GM11168 (cell line): ENCODE data around the gene RNF167.

Experiments
- in situ Hi-C: fragments of 300-500 bp; cut with MboI; formaldehyde crosslinking; loops from one replicate; pipeline ENCODE4 v1.12.0; 2022; ENCODE audit warnings: low sequenced_read_pairs; ENCODE audit not compliant: unreplicated experiment

RNF167 gene

DNA sequence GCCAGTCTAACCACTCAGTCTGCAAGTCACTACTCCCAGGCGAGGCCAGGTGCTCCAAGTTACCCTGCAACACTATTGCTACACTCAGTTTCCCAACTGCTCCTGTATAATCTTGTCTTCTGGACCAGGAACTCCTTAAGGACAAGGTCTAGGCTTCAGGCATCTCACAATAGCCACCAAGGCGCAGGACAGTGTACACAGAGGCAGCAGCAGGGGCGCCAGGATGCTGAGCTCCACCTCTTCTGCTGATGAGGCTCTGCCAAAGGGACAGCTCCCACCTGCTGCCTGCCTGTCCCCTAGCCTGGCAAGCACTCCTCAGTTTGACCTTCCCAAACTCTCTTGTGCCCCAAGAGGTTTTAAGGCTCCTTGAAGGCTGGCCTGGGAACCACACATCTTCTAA lies 3.6 kb upstream of the RNF167 start:
- in situ Hi-C loops: no loop called here

DNA sequence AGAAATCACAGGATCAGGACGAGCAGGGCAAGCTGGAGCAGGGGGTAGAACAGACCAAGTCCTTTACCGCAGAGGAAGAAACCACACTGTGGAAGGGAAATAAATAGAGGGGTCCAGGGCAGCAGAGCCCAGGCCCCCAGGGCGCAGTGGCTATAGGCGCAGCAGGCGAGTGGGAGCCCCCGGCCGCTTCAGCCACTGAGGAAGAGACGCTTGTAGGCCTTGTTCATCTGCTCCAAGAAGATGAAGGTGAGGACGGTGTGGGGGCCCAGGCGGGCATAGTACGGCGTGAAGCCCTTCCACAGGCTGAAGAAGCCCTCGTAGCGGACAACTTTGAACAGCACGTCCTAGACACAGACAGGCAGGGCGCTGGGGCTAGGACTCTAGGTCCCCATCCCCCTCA lies 2.5 kb upstream of the RNF167 start:
- in situ Hi-C loops: no loop called here

DNA sequence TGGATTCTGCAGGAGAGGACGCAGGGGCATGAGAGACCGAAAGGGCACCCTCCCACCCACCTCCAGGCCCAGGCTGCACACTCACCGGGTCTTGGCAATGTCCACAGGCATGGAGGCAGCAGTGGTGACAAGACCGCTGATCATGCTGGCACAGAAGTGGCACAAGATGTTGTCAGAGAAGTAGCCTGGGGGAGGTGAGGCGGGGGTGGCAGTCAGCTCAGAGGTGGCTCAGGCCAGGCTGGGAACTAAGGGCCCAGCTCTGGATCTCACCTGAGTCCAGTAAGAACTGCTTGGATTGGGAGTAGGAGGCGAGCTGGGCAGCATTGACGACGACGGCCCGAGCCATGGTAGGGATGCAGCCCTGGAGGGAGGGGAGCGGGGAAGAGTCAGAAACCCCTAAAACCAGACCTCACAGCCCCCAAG lies 2.0 kb upstream of the RNF167 start:
- in situ Hi-C loops: no loop called here

DNA sequence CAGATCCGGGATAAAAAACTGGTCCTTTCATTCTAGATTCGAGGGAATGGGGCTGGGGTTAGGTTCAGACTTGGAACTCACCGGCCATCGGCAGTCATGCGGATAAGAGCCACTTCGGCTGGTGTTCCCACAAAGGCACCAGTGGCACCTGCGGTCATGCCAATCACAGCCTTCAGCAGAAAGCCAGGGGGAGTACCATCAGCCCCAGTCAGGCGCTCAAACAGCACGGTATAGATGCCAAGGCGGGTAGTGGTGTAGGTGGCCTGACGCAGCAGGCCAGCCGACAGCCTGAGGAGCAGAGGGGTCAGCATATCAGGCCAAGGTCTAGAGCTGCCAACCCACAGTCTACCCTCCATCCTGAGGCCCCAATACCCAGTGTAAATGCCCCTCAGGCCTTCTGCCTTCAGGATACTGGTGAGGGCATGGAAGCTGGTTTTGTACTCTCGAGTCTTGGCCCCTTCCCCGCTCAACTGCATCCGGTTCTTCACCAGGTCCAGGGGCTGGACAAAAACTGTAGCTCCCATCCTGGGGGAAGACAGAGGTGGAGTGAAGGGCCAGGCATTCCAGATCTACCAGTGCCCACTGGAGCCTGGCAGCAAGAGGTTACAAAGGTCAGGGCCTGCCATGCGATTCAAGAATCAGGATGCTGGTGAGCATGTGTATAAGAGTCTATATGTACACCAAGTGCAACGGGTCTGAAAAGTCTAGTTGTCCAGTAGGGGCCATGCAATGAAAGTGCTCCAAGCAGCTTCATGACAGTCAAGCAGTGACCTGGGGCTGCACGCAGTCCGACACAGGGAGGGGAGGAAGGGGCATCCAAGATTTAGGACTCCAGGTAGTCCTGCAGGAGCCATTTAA lies 1.2 kb upstream of the RNF167 start:
- in situ Hi-C loops: no loop called here

DNA sequence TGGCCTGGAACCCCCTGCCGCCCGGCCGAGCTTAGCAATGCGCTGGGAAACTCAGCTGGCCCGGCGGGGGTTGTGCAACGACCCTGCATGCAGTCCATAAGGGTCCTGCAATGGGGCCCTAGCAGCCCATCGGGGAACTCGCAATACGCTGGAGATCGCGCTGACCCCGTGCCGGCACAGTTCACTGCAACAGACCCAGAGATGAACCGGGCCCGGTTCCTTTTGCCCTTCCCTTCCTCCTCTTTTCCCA lies 597 bp upstream of the RNF167 start:
- in situ Hi-C loops: no loop called here

DNA sequence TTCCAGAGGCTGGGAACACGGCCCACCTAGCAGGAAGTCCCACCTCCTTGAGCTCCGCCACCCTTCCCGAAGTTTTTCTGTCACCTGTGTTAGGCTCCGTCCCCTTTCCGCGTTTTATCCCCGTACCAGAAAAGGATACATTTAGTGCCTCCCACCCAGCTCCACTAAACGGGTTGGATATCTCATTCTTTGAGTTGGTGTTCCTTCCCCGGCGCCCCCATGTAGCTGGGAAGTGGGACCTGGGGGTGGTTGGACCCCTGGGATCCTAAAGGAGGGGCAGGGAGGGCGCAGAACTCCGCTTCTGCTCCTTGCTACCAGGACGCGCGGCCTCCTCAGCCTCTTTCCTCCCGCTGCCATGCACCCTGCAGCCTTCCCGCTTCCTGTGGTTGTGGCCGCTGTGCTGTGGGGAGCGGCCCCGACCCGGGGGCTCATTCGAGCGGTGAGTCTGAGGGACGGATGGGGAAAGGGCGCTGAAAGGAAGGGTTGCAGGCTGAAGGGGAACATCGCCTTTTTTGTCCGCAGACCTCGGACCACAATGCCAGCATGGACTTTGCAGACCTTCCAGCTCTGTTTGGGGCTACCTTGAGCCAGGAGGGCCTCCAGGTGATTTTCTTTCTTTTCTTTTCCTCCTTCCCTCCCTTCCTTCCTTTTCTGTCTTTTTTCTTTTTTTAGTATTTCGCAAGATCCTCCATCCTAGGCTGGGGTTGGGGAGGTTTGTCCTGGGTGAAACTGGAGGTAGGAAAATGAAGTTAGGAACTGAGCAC lies 669 bp downstream of the RNF167 start:
- in situ Hi-C loops: no loop called here

DNA sequence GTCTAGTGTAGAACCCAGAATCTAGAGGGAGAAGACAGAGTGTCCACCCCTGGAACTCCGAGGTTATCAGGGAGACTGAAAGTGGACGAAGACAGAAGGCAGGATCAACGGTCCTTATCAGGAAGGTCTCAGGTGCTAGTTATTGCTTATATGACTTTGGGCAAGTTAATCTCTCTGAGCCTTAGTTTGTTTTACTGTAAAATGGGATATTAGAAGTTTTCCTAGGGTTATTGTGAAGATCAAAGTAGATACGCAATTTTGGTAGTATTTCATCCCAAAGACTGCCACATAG lies 1.2 kb downstream of the RNF167 start:
- in situ Hi-C loops: no loop called here

DNA sequence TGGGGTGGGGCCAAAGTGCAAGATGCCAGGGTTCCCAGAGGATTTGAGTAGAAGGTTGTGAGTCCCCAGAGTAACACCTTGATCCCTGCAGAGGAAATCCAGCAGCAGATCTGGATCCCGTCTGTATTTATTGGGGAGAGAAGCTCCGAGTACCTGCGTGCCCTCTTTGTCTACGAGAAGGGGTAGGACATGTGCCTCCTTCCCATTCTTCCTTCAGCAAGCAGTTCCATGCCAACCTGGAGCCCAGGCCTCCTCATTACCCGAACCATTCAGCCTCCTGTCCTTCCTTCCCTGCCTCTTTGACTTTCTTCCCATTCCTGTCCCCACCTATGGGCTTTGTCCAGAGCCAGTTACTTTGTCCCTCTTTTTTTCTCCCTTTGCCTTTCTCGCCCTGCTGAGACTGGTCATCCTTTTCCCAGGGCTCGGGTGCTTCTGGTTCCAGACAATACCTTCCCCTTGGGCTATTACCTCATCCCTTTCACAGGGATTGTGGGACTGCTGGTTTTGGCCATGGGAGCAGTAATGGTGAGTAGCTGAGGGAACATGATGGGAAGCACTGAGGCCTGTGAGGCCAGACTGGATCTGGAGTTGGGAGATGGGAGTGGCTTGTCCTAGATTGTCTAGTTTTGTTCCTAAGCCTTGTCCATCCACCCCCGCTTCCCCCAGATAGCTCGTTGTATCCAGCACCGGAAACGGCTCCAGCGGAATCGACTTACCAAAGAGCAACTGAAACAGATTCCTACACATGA lies 2.9 kb downstream of the RNF167 start:
- in situ Hi-C loops: no loop called here

DNA sequence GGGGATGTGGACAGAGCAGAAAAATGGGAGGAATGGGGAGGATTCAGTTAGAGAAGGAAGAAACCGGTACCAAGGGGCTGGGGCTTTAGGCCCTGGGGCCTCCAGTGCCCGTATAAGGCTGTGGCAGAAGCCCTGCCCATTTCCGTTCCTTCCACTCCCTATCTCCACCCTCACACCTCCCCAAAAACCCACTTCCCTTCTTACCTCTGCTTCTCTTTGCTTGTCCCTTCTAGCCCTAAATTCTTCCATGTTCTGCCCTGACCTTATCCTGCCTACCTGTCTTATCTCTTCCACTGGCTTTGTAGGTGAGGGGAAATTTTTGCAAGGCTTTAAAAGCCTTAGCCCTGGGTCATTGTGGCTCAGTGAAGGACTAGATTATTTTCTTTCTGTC lies 4.1 kb downstream of the RNF167 start:
- in situ Hi-C loops: no loop called here

DNA sequence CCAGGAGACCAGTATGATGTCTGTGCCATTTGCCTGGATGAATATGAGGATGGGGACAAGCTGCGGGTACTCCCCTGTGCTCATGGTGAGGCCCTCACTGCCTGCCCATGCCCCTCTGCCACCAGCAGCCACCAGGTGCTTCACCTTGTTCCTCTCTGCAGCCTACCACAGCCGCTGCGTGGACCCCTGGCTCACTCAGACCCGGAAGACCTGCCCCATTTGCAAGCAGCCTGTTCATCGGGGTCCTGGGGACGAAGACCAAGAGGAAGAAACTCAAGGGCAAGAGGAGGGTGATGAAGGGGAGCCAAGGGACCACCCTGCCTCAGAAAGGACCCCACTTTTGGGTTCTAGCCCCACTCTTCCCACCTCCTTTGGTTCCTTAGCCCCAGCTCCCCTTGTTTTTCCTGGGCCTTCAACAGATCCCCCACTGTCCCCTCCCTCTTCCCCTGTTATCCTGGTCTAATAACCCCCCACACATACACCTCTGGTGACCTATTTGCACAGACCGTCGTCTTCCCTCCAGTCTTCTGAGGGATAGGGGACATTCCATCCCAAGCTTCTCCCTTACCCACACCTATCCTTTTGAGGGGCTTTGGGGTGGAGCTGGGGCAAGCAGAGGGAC lies 4.6 kb downstream of the RNF167 start:
- in situ Hi-C loops: no loop called here

DNA sequence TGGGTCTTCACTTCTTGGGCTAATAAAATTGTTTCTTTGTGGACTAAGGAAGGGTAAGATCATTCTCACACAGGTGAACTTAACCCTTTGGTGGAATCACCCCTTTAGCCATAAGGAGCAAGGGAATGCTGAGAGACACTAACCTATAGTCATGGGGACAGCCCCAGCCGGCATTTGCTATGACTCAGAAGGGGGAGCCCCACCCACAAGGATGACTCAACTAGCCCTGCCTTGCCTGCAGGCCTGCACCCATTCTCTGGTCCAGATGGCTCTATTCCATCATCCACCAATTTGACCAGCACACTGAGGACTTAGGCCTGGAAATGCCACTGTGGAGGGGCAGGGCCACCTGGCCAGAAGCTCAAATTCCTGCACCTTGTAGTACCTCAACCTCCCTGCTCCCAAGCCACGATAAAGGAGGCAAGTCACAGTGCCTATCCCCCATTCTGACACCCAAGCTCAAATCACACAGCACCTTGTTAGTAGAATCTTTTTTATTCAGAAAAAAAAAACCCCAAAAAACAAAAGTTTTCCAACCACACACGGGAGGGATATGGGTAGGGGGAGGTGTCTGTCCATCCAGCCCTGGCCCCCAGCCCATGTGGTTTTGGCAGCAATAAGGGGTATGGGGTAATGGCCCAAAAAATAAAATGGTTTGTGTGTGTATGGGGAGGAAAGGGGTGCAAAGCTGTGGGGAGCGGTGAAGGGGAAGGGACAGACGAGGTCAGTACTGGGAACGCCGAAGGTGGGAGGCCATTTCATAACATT lies 5.3 kb downstream of the RNF167 start:
- in situ Hi-C loops: no loop called here

DNA sequence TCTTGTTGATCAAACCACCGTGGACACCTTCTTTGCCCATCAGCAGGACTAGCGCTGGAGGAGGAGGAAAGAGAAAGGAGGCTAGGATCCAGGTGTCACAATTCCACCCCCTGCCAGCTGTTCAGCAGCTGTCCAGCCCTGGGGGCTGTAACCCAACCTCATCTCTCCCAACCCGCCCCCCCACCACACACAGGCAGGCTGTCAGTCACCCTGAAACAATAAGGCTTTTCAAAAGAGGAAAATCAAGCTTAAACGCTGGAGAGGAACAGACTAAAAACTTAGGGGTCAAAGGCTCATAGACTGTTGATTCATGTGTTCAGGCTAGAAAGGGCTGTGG lies 5.8 kb downstream of the RNF167 start:
- in situ Hi-C loops: no loop called here

DNA sequence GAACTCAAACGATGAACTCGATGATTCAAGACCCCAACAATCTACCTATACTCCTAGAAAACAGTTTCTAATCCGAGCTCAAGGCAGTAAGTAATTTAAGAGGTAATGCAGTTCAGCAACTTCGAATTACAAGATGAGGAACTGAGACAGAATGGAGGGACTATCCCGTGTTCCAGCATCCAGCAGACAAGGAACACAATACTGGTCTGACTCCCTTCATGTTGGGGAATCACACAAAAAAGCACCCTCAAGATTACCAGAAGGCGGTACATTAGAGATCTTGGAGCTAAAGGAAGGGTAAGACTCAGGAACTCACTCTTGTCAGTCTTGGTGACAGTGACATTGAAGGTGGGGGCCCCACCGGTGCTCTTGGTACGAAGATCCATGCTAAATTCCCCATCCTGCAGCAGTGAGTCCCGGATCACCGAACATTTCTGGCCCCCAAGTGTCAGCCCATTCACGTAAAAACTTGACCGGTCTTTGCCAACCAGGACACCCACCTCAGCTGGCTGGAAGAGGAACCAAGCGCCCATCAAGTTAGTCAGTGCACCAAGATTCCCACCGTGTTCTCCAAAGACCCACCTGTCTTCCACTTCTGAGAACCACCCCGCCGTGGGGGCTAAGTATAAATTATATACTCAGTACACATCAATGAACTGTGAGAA lies 6.4 kb downstream of the RNF167 start:
- in situ Hi-C loops: no loop called here

DNA sequence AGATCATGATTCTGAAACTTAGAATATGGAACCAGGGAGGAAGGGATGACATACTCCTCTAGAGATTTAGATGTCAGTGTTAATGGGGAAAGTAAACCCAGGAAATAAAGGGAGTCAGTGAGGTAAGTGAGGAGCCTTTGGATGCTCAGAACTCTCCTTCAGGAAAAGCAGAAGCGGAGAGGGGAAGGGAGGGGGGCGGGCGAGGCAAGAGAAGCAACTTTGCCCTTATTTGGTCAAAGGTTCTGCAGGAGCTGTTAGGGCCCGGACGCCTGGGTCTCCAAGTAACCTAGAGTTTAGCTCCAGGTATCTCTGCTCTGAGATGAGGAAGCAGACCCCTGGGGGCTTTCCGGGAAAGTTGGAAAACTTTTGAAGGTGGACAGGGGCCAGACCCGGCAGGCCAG lies 6.9 kb downstream of the RNF167 start:
- in situ Hi-C loops: no loop called here

DNA sequence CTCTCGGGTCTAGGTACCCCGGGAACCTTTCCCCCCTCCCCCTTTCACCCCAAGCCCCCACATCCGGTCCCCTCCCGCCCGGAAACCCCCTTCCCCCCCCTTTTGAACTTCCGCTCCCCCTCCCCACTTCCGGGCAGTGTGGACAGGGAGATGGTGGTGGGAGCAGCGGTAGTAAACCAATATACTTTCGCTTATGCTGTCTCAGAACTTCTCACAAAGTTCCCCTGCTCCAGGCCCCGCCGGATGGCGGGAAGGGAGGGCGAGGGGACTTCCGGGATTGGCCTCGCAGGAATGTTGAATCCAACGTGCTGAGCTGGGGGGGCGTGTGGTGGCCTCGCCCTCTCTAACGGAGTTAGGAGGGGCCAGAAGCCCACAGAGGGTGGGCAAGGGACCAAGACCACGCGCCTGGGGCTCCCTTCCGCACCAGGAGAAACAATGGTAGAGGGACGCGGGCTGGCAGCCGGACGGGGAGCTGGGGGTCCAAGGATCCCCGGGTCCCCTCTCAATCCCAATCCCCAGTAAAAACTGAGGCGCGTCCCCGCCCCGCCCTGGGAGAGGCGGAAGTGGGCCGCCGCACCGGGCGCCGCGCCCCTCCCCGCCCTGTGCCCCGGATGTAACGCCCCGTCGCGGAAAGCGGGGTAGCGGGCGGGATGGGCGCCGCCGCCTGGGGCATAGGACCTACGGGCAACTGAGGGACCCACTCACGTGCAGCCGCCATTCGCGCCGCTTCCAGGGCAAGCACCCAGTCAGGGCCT lies 7.5 kb downstream of the RNF167 start:
- in situ Hi-C loops: no loop called here

DNA sequence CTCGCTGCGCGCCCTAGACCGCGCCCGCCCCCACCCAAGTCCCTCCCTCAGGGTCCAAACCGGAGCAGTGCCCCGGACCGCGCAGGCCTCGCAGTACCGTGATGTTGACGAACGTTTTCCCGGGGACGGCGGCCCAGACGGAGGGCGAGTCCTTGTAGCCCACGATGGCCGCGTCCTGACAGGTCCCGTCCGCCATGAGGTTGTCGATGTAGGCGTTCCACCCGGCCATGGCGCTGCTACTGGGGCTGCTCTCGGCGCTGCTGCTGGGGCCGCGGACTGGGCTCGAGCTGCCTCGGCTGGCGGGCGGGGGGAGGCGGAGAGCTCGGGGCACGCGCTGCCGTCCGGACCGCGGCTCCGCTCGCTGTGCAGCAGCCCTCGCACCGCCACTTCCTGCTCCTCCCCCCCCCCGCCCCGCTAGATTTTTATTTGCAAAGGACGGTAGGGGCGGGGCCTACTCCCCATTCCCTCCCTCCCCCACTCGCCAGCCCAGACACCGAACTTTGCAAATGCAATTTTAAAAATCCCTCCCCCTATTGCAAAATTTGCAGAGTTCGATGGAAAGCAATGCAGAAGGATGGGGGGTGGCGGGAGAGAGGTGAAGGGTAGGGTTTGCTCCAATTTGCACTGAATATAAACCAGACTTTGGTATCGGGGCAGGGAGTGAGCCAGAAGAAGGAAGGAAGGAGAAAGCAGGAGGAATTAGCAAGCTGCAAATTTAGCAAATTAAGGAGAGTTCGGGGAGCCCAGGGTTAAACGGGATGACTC lies 8.3 kb downstream of the RNF167 start, which contains the start of gene PFN1:
Gene PFN1, minus strand, starts transcription at position 365 of the 765 bp plus-strand sequence. Its CDS starts 136 bp downstream, at position 229.
- in situ Hi-C loops: no loop called here

DNA sequence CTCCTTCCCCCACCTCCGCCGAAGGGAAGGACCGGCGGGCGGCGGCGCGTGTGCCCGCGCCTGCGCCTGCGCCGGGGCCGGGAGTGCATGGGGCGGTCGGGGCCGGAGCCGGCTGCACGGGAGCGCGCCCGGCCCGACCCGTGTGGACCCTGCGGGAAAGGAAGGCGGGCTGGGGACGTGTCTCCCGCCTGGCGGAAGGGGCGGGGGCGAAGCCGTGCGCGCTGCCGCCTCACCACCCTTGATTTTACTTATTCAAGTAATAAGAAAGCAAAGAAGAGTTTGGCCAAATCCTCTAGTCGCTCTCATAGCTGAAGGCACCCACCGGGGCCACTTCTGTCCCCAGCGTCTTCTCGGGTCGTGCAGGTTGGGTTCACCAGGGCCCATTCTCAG lies 8.9 kb downstream of the RNF167 start:
- in situ Hi-C loops: no loop called here

DNA sequence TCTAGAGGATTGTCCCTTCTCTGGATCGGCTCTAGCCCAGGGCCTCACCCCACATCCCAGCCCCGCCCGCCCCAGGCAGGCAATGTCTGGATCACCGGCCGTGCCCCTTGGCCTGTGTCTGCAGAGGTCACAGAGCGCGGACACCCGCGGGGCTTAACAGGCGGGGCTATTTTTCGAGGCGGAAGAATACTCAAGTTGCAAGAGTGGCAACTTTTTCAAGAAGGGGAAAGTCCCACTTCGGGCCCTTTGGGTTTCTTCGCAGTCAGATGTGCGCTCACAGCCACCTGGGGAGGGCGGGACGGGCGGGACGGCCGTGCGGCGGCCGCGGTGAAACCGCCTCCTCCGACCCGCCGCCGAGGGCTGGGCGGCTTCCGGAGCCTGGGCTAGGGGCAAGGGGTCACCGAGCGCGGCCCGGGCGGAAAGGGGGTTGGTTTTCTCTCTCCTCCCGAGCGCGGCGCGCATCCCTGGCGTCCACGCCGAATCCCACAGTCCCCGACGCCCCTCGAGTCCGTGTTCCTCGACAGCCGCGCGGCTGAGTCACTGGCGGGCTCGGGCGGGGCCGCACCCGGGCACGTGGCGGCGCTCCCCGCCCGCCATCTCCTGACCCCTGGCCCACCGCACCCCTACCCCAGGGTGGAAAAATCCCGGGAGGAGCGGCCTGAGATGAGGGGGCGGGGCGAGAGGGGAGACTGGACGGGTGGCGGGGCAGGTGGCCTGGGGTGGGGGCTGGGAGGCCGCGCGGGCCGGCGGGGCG lies 9.4 kb downstream of the RNF167 start:
- in situ Hi-C loops: no loop called here
